ENCODE data around the gene DOCK4. TPM values are rescaled to one million over a fixed set of nuclear protein-coding genes. Genes with fewer than 3 reads are reported as not detected.

The DOCK4 gene
- total and polyA plus RNA-seq, 4 donors: 7.2 to 48.9 (median 12.8) TPM

GRCh38 chr7:112021379-112022044 is 184.7 kb downstream of the DOCK4 start:
- no peak overlapping the region for H3K27ac ChIP-seq (ENCODE audit: low read depth in 1 of 2, low read length in 2 of 2)
- no peak overlapping the region for H3K4me3 ChIP-seq (ENCODE audit: low read depth in 1 of 3, low read length in 3 of 3)
- no peak for DNase-seq (ENCODE audit: low spot score)
- TF ChIP-seq ZBTB33 (IDR thresholded peaks at IDR 0.05): no peak
- no peaks in the 10 kb centered on the region for H3K9me3 ChIP-seq (ENCODE audit: control insufficient read depth in 4 of 4, low read length in 3 of 4)
- H3K36me3 ChIP-seq (ENCODE audit: control insufficient read depth in 4 of 4, insufficient read depth in 3 of 4, low read depth in 1 of 4, low read length in 3 of 4): no peaks in the 10 kb centered on the region
- peaks cover 4 to 20% (median 16%) of the 10 kb centered on the region in 4 donors for H3K4me1 ChIP-seq (ENCODE audit: control insufficient read depth in 4 of 4, insufficient read depth in 4 of 4, low read length in 3 of 4)
- no peaks in the 10 kb centered on the region for H3K27me3 ChIP-seq (ENCODE audit: control insufficient read depth in 4 of 4, insufficient read depth in 4 of 4, low read length in 3 of 4)
- H3K9ac ChIP-seq (ENCODE audit: low read depth in 1 of 2, low read length in 2 of 2): no peak overlapping the region
- 89% methylated on average over 7 of the region's 7 CpGs for WGBS

- no peaks in the 10 kb centered on the region for H3K9me3 ChIP-seq (ENCODE audit: control insufficient read depth in 4 of 4, low read length in 3 of 4)
- WGBS: 84% methylated on average over 4 of the region's 4 CpGs
- no peaks in the 10 kb centered on the region for H3K27me3 ChIP-seq (ENCODE audit: control insufficient read depth in 4 of 4, insufficient read depth in 4 of 4, low read length in 3 of 4)
- peak overlapping the region in 1 of 2 donors; percentile 77 for H3K27ac ChIP-seq (ENCODE audit: low read depth in 1 of 2, low read length in 2 of 2)
- peaks cover 4 to 20% (median 16%) of the 10 kb centered on the region in 4 donors for H3K4me1 ChIP-seq (ENCODE audit: control insufficient read depth in 4 of 4, insufficient read depth in 4 of 4, low read length in 3 of 4)
- H3K9ac ChIP-seq (ENCODE audit: low read depth in 1 of 2, low read length in 2 of 2): no peak overlapping the region
- H3K36me3 ChIP-seq (ENCODE audit: control insufficient read depth in 4 of 4, insufficient read depth in 3 of 4, low read depth in 1 of 4, low read length in 3 of 4): no peaks in the 10 kb centered on the region
- no peak overlapping the region for H3K4me3 ChIP-seq (ENCODE audit: low read depth in 1 of 3, low read length in 3 of 3)
- no peak for TF ChIP-seq MAX (IDR thresholded peaks at IDR 0.05)
- no peak for TF ChIP-seq ATF3 (IDR thresholded peaks at IDR 0.05)
- TF ChIP-seq HNF4G (IDR thresholded peaks at IDR 0.05): no peak
- DNase-seq (ENCODE audit: low spot score): no peak
Measured at GRCh38 chr7:112020800-112021199, 185.4 kb downstream of the DOCK4 start.

GRCh38 chr7:112019932-112020331 is 186.3 kb downstream of the DOCK4 start:
- Histone ChIP-seq H3K9me3 (ENCODE audit: control insufficient read depth in 4 of 4, low read length in 3 of 4) (no peaks in the 10 kb centered on the region), H3K36me3 (ENCODE audit: control insufficient read depth in 4 of 4, insufficient read depth in 3 of 4, low read depth in 1 of 4, low read length in 3 of 4) (no peaks in the 10 kb centered on the region), H3K27ac (ENCODE audit: low read depth in 1 of 2, low read length in 2 of 2) (peak overlapping the region; percentile 74 to 77), H3K9ac (ENCODE audit: low read depth in 1 of 2, low read length in 2 of 2) (peak overlapping the region in 1 of 2 donors; percentile 47), H3K4me3 (ENCODE audit: low read depth in 1 of 3, low read length in 3 of 3) (no peak overlapping the region), H3K27me3 (ENCODE audit: control insufficient read depth in 4 of 4, insufficient read depth in 4 of 4, low read length in 3 of 4) (no peaks in the 10 kb centered on the region), H3K4me1 (ENCODE audit: control insufficient read depth in 4 of 4, insufficient read depth in 4 of 4, low read length in 3 of 4) (peaks cover 4 to 20% (median 16%) of the 10 kb centered on the region in 4 donors)
- DNase-seq (ENCODE audit: low spot score): no peak
- WGBS: 45% methylated on average over 1 of the region's 1 CpG
- TF ChIP-seq GABPA (IDR thresholded peaks at IDR 0.05 in 1 of 2, conservative IDR thresholded peaks at IDR 0.05 in 1 of 2) (peak in 1 of 2 donors; percentile 30), NR2F2 (IDR thresholded peaks at IDR 0.05) (no peak), ZBTB33 (IDR thresholded peaks at IDR 0.05) (peak; percentile 40), RAD21 (IDR thresholded peaks at IDR 0.05) (peak; percentile 38 to 54), EGR1 (IDR thresholded peaks at IDR 0.05; ENCODE audit: low read depth in 2 of 2) (no peak), HNF4G (IDR thresholded peaks at IDR 0.05) (no peak), FOXA1 (IDR thresholded peaks at IDR 0.05) (peak; percentile 56), REST (IDR thresholded peaks at IDR 0.05) (no peak), TAF1 (conservative IDR thresholded peaks at IDR 0.05) (no peak), RXRA (IDR thresholded peaks at IDR 0.05) (peak; percentile 45 to 74), CTCF (IDR thresholded peaks at IDR 0.05; ENCODE audit: low read depth, low read length, missing input control) (no peak), HNF4A (conservative IDR thresholded peaks at IDR 0.05) (peak; percentile 59 to 61), FOXA2 (IDR thresholded peaks at IDR 0.05) (peak; percentile 70), ATF3 (IDR thresholded peaks at IDR 0.05) (no peak), YY1 (IDR thresholded peaks at IDR 0.05) (peak; percentile 37), MAX (IDR thresholded peaks at IDR 0.05) (peak; percentile 80)

Data from liver (tissue), 9 donors.